PC-3 (cell line): Measurements from ENCODE around the gene MAN2B1. TPM values are rescaled to one million over a fixed set of nuclear protein-coding genes. Genes with fewer than 3 reads are reported as not detected.
"Not testable (repeated sequence)": the region's sequence is repeated elsewhere in the genome, so short reads cannot be mapped to it uniquely, and the experiment has no call there.

ENCODE experiments used
- ATAC-seq: fragments of 200-7000 bp; cut with Tn5 transposase; 2 replicates; pipeline ENCODE4 v1.9.1; 2020; ENCODE audit warnings: mild to moderate bottlenecking, moderate library complexity
- BruUV-seq: library from RNA; stranded (reverse); fragments of 400-500 nt; replicated peaks from 2 replicates; lab custom pipeline; 2021; lab: Mats Ljungman, UMichigan
- CTCF ChIA-PET: fragments of 300-600 bp; sonication (Branson Sonifier 250); formaldehyde crosslinking; loops from one replicate; lab custom pipeline; 2022; ENCODE audit warnings: antibody characterized with exemption; lab: Charles Lee
- POLR2A ChIA-PET: fragments of 300-600 bp; sonication (Branson Sonifier 250); formaldehyde crosslinking; loops from one replicate; lab custom pipeline; 2022; ENCODE audit warnings: antibody characterized with exemption; ENCODE audit not compliant: unreplicated experiment; lab: Charles Lee
- DNase-seq: peaks from one replicate; pipeline ENCODE4 v3.0.0-alpha.2; 2015
- H2AFZ ChIP-seq: fragments of 300-600 bp; sonication (generic); 2 replicates; pipeline ENCODE4 v1.6.0; 2016; ENCODE audit warnings: antibody characterized with exemption, low read length
- H3F3A ChIP-seq: fragments of 300-600 bp; sonication (generic); one replicate; pipeline ENCODE4 v1.6.0; 2017; ENCODE audit warnings: antibody characterized with exemption, low read length, control low read depth, mild to moderate bottlenecking; ENCODE audit not compliant: unreplicated experiment
- H3K27ac ChIP-seq: fragments of 300-600 bp; sonication (generic); 2 replicates; pipeline ENCODE4 v1.5.1; 2016; ENCODE audit warnings: mild to moderate bottlenecking, low read length
- H3K27me3 ChIP-seq: fragments of 300-600 bp; sonication (generic); 2 replicates; pipeline ENCODE4 v1.6.1; 2016; ENCODE audit warnings: low read length, mixed read lengths
- H3K36me3 ChIP-seq: fragments of 300-600 bp; sonication (generic); 2 replicates; pipeline ENCODE4 v1.6.1; 2016; ENCODE audit warnings: low read depth, mixed run types, low read length, mixed read lengths
- H3K4me1 ChIP-seq: fragments of 300-600 bp; sonication (generic); 2 replicates; pipeline ENCODE4 v1.5.1; 2016; ENCODE audit warnings: low read length; ENCODE audit not compliant: insufficient read depth
- H3K4me2 ChIP-seq: fragments of 300-600 bp; sonication (generic); 2 replicates; pipeline ENCODE4 v1.6.0; 2016; ENCODE audit warnings: low read length
- H3K4me3 ChIP-seq: fragments of 300-600 bp; sonication (generic); 2 replicates; pipeline ENCODE4 v1.5.1; 2016; ENCODE audit warnings: mild to moderate bottlenecking, low read length, mixed read lengths
- H3K79me2 ChIP-seq: fragments of 300-600 bp; sonication (generic); 2 replicates; pipeline ENCODE4 v1.6.1; 2017; ENCODE audit warnings: low read length, mixed read lengths
- H3K9ac ChIP-seq: fragments of 300-600 bp; sonication (generic); 2 replicates; pipeline ENCODE4 v1.6.0; 2016; ENCODE audit warnings: mild to moderate bottlenecking, low read length
- H3K9me2 ChIP-seq: fragments of 300-600 bp; sonication (generic); replicated peaks from 2 replicates; pipeline ENCODE4 v1.6.1; 2016; ENCODE audit warnings: mixed run types, low read length, mixed read lengths
- H3K9me3 ChIP-seq: fragments of 300-600 bp; sonication (generic); 2 replicates; pipeline ENCODE4 v1.6.1; 2016; ENCODE audit warnings: low read length, mixed read lengths
- H4K20me1 ChIP-seq: fragments of 300-600 bp; sonication (generic); 2 replicates; pipeline ENCODE4 v1.6.1; 2016; ENCODE audit warnings: low read length, mixed read lengths
- EZH2 ChIP-seq: fragments of 300-600 bp; sonication (generic); IDR thresholded peaks from one replicate; pipeline ENCODE4 v1.6.1; 2017; ENCODE audit warnings: antibody characterized with exemption, mild to moderate bottlenecking, low read length; ENCODE audit not compliant: unreplicated experiment
- EZH2phosphoT487 ChIP-seq: fragments of 300-600 bp; sonication (generic); IDR thresholded peaks from 2 replicates; pipeline ENCODE4 v1.6.1; 2018; ENCODE audit warnings: mild to moderate bottlenecking, antibody characterized with exemption, low read length, borderline replicate concordance
- intact Hi-C: fragments of 100-400 bp; cut with micrococcal nuclease; formaldehyde crosslinking; loops from 2 replicates; pipeline ENCODE4 v1.9.0; 2023
- total RNA-seq: library from RNA; depleted of rRNA; stranded (reverse); fragments of >200 nt; gene quantifications from 2 replicates; pipeline ENCODE4 v1.2.3, GENCODE V29; 2014
- TF ChIP-seq, protein P1 (sequence below): fragments of 300-600 bp; sonication (generic); conservative IDR thresholded peaks from 2 replicates; pipeline ENCODE4 v1.5.1; 2017; ENCODE audit warnings: antibody characterized with exemption, low read depth, mild to moderate bottlenecking, low read length

MAN2B1 gene
- total RNA-seq, 1 experiment from 2014 or later, result 67.5 TPM

- intact Hi-C loops, result no loop called here
- BruUV-seq, result no TSS peak
- Histone ChIP-seq H3K9me3 (no peaks in the 10 kb centered on the region), H3K79me2 (no peaks in the 10 kb centered on the region), H3K4me3 (no peak overlapping the region), H3K36me3 (0 out of 2 replicates have a peak, but pooled peaks cover 3% of the 10 kb centered on the region), H3F3A (no peaks in the 10 kb centered on the region), H3K4me1 (no peaks in the 10 kb centered on the region), H4K20me1 (no peaks in the 10 kb centered on the region), H2AFZ (no peak overlapping the region), H3K9ac (no peak overlapping the region), H3K9me2 (no peaks in the 10 kb centered on the region), H3K27me3 (no peaks in the 10 kb centered on the region), H3K27ac (no peak overlapping the region), H3K4me2 (no peak overlapping the region)
- ChIA-PET CTCF (no interaction called here), POLR2A (no interaction called here)
- TF ChIP-seq, protein P1, sequence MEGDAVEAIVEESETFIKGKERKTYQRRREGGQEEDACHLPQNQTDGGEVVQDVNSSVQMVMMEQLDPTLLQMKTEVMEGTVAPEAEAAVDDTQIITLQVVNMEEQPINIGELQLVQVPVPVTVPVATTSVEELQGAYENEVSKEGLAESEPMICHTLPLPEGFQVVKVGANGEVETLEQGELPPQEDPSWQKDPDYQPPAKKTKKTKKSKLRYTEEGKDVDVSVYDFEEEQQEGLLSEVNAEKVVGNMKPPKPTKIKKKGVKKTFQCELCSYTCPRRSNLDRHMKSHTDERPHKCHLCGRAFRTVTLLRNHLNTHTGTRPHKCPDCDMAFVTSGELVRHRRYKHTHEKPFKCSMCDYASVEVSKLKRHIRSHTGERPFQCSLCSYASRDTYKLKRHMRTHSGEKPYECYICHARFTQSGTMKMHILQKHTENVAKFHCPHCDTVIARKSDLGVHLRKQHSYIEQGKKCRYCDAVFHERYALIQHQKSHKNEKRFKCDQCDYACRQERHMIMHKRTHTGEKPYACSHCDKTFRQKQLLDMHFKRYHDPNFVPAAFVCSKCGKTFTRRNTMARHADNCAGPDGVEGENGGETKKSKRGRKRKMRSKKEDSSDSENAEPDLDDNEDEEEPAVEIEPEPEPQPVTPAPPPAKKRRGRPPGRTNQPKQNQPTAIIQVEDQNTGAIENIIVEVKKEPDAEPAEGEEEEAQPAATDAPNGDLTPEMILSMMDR, result no peak
- TF ChIP-seq EZH2 (no peak), EZH2phosphoT487 (no peak)
- ATAC-seq, result peak; percentile 59
- no peak for DNase-seq
Observed at GRCh38 chr19:12647490-12648071, 19.0 kb downstream of the MAN2B1 start.

DNA sequence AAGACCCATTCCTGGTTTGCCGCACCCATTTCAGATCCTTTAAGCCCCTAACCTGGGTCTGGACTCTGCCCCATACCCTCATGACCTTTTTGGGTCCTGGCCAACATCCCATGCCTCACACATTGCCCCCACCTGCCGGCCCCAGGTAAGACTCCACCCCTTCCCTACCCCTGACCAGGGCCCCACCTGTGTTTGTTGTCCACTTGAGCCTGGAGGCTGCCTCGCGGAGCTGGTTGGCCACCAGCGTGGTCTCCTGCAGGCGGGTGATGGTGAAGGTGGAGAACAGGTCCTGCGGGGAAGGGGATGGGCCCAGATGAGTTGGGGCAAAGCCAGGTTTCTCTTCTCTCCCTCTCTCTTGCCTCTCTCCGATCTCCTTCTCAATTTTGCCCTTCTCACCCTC lies 19.5 kb downstream of the MAN2B1 start:
- TF ChIP-seq, protein P1, result no peak
- TF ChIP-seq EZH2phosphoT487, result no peak
- H3K27ac ChIP-seq, result no peak overlapping the region
- no peak overlapping the region for H3K4me3 ChIP-seq
- BruUV-seq, result no TSS peak
- DNase-seq, result no peak
- POLR2A ChIA-PET, result no interaction called here
- H4K20me1 ChIP-seq, result no peaks in the 10 kb centered on the region
- intact Hi-C loops, result no loop called here
- H3K9me2 ChIP-seq, result no peaks in the 10 kb centered on the region
- H3K4me1 ChIP-seq, result no peaks in the 10 kb centered on the region
- H3K79me2 ChIP-seq, result no peaks in the 10 kb centered on the region
- ATAC-seq, result no peak
- no peaks in the 10 kb centered on the region for H3K27me3 ChIP-seq
- no peak overlapping the region for H3K4me2 ChIP-seq
- no peak overlapping the region for H2AFZ ChIP-seq
- H3F3A ChIP-seq, result no peaks in the 10 kb centered on the region
- no peak overlapping the region for H3K9ac ChIP-seq
- CTCF ChIA-PET, result no interaction called here
- 0 out of 2 replicates have a peak, but pooled peaks cover 3% of the 10 kb centered on the region for H3K36me3 ChIP-seq
- no peaks in the 10 kb centered on the region for H3K9me3 ChIP-seq

- Histone ChIP-seq H3K4me1 (no peaks in the 10 kb centered on the region), H3K9ac (no peak overlapping the region), H3K27ac (no peak overlapping the region), H3K4me2 (no peak overlapping the region), H3K9me3 (no peaks in the 10 kb centered on the region), H3K36me3 (0 out of 2 replicates have a peak, but pooled peaks cover 3% of the 10 kb centered on the region), H3K79me2 (no peaks in the 10 kb centered on the region), H2AFZ (no peak overlapping the region), H3F3A (no peaks in the 10 kb centered on the region), H3K27me3 (no peaks in the 10 kb centered on the region), H3K9me2 (no peaks in the 10 kb centered on the region), H4K20me1 (no peaks in the 10 kb centered on the region), H3K4me3 (no peak overlapping the region)
- POLR2A ChIA-PET, result interaction anchor here (0.6 kb wide), 1 partner anchor 8 kb away, joined by 6 read pairs; no protein-coding TSS in a partner anchor
- TSS peak; percentile 34 for BruUV-seq
- CTCF ChIA-PET, result no interaction called here
- DNase-seq (no peak), ATAC-seq (no peak)
- no peak for TF ChIP-seq EZH2phosphoT487
- TF ChIP-seq, protein P1, result no peak
- TF ChIP-seq EZH2, result no peak
- intact Hi-C loops, result no loop called here
Observed at GRCh38 chr19:12646551-12646950, 20.0 kb downstream of the MAN2B1 start.

- H3K9me2 ChIP-seq, H3K9me3 ChIP-seq, H2AFZ ChIP-seq, H4K20me1 ChIP-seq, H3K79me2 ChIP-seq, H3F3A ChIP-seq, DNase-seq, BruUV-seq, POLR2A ChIA-PET, intact Hi-C loops, H3K27ac ChIP-seq, H3K4me2 ChIP-seq, CTCF ChIA-PET, H3K4me1 ChIP-seq, H3K27me3 ChIP-seq, H3K4me3 ChIP-seq, ATAC-seq, H3K9ac ChIP-seq, H3K36me3 ChIP-seq: not testable (repeated sequence)
Observed at GRCh38 chr19:12643716-12644115, 22.8 kb downstream of the MAN2B1 start.
